GM18517 (cell line): ENCODE results near the gene H19.

Experiments
- ATAC-seq: cut with Tn5 transposase; IDR thresholded peaks from one replicate; pipeline ENCODE4 v1.9.1; 2021; ENCODE audit warnings: mild to moderate bottlenecking, moderate library complexity; ENCODE audit not compliant: unreplicated experiment

Gene H19

DNA sequence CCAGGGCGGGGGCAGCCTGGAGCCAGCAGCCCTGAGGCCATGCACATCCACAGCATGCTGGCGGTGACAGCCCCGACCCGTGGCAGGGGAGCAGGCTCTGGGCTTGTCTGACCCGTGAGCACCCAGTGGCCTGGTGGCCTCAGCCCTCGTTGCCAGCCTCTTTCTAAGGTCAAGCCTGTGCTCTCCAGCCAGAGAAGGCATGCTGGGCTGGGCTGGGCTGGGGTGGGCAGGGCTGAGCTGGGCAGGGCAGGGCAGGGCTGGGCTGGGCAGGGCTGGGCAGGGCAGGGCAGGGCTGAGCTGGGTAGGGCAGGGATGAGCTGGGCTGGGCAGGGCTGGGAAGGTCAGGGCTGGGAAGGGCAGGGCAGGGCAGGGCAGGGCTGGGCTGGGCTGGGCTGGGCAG is 10.6 kb downstream of the H19 start:
- no peak for ATAC-seq

DNA sequence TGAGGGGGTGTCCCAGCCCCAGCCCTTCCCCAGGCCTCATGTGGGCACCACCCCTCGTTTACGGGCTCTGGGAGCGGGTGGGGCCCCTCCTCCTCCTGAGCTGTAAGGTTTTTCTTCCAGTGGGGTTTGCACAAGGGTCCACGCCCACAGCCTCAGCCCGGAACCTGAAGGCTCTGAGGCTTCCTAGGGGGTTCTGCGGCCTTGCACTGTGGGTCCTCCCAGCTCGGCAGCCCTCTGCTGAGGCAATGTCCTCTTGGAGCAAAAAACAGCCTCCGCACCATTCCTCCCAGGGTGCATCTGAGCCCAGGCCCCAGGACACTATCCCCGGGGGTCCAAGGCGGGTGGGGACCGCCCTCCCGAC is 14.1 kb downstream of the H19 start:
- ATAC-seq: no peak

DNA sequence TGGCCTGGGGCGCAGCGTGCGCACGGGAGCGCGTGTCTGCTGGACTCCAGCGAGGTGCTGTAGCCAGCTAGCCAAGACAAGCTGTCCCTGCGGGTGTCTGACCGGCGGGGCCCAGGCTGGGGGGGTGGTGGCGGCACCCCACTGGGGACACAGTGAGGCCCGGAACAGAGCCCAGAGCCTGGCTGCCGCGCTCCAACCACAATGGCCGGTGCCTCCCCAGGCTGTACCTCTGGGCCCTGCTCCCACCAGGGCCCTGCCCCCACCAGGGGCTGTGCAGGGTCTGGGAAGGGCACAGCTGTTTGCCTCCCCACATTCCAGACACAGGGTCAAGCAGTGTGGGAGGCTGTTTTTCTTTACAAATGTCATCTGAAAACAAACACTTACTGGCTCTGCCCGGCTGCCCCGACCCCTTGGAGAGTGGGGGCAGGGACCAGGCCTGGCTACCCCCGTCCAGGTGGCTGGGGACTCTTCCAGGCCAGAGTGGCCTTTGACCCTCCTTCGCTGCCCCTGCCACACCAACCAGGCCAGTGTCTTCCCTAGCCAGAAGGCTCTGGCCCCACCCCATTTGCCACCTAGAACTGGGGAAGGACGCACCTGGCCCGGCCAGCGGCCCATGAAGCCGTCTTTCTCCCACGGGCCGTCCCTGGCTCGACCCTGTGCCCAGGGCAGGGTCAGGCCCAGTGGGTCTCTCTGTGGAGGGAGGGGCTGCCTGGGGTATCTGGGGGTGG is 14.6 kb downstream of the H19 start:
- no peak for ATAC-seq

DNA sequence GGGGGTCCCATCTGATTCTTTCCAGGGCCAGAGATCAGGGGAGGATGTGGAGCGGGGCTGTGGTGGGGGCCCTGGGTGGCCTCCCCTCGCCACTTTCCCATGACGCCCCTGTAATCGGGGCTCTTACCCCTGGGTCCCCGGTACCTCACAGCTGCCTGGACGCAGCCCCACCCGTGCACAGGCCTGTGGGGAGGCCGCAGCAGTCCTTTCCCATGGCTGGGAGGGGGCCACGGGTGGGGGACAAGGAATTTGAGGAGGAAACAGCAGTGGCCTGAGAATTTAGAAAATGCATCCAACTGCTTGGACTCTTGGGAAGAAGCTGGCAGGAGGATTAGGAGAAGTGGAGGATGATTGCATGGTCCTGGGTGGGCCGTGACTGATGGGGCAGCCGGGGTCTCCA is 18.0 kb downstream of the H19 start:
- ATAC-seq: no peak

DNA sequence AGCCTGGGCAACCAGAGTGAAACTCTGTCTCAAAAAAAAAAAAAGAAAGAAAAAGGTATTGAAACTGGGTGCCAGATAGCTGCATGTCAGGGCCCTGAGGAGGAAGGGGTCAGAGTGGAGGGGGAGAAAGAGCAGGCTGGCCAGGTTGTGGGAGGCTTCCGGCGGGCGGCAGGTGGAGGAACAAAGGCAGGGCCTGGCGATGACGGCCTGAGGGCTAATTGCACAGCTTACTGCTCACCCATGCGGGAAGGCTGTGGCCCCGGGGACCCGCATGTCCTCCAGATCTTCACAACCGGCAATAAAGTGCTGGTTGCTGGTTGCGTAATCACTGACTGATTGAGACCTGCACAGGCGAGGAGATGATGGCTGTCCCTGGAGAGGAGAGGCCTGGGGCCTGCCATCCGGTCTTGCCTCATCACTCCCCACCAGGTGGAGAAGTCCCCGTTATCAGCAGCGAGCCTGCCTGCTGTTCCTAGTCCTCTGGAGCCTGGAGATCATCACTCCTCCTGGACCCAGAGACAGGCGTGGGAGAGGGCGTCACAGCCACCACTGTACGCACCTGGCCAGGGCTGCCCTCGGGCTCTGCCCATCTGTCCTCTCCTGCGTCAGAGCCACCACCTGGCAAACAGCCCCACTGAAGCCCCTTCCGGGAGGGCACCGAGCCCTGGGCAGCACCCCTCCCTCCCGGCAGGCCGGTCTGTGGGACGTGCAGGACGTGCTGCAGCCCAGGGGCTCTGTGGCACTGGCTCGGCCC is 18.7 kb downstream of the H19 start:
- no peak for ATAC-seq

DNA sequence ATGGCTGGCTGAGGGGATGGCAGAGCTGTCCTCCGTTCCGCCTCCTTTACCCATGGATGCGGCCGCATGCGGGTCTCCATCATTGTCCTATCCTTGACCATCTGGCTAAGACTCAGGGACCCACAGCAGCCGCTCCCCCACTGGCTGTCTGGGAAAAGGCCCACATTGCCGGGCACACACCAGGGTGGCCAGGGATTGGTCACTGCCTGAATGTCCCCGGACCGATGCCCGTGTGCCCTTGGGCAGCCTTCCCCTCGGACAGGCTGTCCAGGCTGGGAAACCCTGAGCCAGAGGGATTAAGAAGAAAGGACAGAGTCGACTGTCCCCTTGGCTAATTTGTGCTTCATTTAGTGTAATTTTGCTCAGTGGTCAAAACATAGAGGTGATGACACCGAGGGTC is 22.5 kb downstream of the H19 start:
- no peak for ATAC-seq

DNA sequence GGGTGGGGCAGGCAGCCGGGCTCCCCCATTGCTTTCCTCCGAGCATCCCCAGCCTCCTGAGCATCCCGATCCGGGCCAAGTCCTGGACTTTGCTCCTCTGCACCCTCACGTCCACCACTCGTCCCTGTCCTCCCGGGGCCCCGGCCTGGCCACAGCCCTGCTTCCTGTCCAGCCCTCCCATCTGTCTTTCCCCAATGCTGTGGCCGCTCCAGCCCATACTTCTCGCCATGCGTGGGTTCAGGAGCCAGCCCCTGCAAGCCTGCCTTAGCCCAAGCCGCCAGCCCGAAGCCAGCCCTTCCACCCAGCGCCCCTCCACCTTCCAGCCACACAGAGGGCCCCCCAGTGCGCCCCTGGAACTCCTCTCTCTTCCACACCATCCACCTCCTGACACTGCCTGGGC is 26.7 kb downstream of the H19 start:
- ATAC-seq: no peak

DNA sequence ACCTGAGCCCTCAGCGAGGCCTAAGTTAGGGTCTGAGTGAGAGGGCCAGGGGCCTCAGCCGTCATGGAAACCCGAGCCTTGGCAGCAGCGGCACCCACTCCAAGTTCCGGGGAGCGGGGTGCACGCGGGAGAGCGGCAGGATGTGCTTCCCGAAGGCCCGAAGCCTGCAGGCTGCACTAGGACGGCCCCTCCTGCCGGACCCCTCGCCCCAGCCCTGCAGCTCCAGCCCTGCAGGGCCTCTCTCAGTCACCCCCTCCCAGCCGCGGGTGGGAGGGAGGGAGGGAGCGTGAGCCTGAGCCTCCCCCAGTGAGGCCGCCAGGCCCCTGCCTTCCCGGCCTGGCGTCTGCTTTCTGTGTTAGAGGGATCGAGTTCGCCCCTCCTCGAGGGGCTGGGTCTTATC is 27.9 kb downstream of the H19 start:
- ATAC-seq: no peak

DNA sequence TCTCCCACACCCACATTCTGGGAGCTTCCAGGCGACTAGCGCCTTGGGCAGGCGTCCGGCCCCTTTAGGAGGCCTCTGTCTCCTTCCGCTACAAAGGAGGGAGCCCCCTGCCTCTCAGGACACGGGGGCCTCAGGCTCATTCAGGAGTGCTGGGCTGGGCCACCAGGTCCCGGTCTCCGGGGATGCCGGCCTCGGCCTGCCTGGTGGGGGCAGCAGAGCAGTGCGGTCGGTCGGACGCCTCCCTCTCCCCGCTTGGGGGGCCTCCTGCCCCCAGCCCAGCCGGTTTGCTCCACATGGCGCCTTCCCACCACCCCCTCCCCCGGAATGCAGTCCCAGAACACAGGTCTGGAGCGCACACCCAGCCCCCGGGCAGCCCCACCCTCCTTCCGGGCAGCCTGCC is 28.6 kb downstream of the H19 start:
- ATAC-seq: no peak

DNA sequence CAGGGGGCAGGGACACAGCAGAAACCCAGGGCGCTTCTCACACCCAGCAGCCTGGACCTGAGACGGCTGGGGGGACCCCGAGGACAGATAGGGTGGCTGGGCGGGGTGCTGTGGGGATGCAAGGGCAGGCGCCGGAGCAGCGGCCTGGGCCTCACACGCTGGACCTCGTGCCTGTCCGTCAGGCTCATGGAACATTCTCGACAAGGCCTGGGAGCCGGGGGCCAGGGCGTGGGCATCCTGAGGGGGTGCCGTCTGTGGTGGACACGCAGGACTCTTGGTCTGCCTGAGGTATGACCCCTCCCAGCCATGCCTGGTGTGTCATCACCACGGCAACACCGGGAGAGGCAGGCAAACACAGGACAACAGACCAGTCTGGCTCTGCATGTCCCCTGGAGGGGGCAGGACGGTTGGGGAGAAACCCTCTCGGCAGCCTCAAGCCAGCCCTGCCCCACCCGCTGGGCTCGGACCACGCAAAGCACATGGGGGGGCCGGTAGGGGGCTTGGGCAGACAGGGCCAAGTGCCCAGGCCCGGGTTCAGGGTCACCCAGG is 29.1 kb downstream of the H19 start:
- ATAC-seq: no peak

DNA sequence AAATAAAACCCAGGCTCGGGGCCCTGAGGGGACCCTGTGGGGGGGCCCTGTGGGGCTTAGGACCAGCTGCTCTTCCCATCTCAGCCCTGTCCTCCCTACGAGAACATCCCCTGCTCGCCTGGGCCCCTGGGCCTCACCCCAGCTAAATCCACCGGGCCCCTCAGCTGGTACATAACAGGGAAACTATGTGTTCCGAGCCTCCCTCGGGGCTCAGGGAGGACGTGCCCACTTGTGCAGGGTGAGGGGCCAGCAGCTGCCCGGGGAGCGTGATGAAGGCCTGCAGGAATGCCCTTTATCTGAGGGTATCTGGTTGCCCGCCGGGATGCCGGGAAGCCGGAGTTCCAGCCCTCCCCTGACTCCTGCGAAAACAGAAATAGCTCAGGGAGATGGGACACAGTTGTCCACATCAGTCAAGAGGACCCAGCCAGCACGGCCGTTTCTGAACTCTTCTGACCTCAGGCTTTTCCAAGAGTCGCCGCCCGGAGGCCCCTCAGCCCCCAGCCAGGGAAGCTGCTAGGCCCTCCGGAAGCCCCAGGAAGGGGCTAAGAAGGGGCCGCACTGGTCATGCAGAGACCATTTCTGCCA is 29.9 kb downstream of the H19 start:
- ATAC-seq: no peak

DNA sequence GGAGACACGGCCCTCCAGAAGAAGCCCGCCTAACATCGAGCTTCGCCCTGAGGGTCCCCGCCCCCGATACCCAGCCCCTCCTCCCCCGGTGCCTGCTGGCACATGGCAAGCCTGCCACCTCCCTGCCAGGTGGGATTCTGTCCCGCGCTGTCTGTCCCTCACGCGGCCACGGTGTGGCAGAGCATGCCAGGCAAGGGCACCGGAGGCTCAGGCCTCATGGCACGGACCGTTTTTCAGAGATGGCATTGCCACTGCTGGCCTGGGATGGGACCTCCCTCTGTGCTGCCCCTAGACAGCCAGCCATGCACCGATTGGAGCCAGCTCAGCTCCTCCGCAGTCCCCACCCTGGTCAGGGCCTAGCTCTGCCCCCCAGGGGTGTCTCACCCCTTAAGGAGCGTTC is 31.1 kb downstream of the H19 start:
- no peak for ATAC-seq

DNA sequence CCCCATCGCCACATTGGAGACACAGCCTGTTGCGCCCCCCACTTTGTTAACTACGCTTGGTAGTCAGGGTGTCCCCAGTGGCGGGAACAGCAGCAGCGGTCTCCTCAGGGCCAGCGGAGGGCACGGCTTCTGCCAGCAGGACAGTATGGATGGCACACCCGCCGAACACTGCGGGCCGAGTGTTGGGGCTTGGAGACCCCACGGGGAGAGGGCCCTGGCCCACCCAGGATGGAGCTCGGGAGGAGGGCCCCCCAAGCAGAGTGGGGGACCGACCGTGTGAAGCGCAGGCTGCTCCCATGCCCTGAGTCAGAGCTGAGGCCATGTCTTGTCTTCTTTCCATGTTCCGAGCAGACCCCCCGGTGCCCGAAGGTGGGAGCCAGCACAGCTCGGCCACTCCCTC is 32.7 kb downstream of the H19 start:
- no peak for ATAC-seq

DNA sequence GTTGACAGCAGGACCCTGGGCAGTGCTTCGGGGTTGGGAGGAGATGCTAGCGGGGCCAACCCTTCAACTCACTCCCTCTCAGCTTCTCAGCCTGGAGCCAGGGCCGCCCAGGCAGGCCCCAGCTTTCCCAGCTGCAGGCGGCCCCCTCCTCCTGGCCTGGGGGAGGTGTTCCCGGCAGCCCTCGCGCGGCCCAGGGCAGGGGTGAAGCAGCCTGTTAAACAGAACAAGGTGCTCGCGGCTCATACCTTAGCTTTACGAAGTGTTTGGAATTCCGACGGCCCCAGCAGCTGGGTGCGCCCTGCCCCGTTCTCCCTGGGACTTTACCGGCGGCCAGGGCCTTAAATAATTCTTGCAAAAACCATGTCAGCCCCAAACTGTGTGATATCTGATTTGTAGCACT is 33.3 kb downstream of the H19 start:
- no peak for ATAC-seq

DNA sequence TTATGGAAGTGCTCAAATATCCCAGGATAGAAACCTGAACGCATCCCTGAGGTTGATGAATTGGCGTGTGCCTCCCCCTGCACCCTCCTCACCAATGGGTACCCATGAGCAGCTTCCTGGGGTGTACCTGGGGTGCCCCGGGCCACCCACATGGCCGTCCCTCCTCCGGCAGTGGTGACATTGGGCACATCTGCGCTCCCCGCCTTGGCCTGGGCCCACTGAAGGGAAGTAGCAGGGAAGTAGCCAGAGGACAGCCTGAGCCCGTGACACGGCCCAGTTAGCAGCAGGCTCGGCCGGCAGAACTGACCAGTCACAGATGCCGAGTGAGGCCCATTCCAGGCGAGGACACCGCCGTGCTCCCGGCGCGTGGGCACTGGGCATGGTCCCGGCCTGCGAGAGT is 33.8 kb downstream of the H19 start:
- ATAC-seq: no peak

DNA sequence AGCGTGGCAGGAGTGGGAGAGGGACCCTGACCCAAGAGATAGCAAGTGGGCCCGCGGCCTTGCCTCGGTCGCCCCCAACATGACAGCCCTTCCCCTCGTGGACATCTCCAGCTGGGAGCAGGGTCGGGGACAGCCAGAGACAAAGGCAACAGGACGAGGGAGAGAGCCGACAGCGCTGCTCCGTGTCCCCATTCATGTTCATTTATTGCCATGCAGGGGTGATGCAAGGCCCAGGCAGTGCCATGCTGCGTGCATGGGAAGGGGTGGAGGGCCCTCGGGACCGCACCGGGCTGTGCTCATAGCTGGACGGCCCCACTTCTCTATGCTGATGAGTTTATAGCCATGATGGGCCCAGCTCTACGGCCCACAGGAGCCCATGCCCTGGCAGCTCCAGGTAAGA is 37.9 kb downstream of the H19 start:
- no peak for ATAC-seq

DNA sequence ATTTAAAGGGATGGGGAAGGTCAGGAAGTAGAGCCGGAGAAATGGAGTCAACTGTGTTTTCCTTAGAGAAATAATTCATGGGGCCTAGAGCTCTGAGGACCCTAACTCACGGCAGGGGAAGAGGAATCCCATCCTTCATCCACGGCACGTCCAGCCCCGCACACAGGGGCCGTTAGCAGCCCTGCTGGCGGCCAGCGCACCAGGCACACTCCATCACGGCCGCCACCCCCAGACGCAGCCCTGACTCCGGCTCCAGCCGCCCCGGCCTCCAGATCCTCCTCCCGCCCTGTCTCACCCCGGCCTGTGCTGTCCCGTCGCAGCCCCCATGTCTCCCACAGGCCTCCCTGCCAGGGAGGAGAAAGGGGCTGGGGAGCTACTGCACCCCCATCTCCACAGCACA is 39.3 kb downstream of the H19 start:
- no peak for ATAC-seq

DNA sequence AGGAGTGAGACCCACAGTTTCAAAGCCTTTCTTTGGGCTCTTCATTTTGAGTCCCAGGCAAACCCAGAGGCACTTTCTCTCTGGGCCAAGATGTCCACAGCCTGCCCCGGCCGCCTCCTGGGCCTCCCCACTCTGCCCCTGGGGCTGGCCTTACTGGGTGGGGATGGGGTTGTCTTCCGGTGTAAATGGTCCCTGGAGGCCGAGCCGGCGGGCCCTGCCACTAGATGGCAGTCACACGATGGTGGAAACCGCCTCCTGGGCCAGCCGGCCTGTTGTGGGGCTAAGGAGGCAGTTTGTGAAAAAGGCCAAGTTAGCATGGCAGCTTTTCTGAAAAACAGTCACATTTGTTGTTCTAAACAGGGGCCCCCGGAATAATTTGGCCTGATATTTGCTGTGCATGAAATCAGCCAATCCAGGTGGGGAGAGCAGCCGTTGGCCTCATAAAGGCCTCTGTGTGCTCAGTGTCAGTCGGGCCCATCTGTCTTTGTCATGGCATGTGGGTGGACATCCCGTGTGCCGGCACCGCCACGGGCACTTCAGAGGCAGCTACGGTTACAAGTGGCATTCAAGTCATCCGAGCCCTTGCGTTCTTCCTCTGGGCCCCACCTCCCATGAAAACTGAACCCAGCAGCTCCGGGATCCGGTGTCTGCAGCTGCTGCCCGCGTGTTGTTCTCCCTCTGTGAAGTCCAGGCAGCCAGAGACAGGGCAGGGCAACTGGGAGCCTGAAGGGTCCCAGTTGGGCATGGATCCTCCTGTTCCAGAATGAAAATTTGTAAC is 44.0 kb downstream of the H19 start:
- no peak for ATAC-seq

DNA sequence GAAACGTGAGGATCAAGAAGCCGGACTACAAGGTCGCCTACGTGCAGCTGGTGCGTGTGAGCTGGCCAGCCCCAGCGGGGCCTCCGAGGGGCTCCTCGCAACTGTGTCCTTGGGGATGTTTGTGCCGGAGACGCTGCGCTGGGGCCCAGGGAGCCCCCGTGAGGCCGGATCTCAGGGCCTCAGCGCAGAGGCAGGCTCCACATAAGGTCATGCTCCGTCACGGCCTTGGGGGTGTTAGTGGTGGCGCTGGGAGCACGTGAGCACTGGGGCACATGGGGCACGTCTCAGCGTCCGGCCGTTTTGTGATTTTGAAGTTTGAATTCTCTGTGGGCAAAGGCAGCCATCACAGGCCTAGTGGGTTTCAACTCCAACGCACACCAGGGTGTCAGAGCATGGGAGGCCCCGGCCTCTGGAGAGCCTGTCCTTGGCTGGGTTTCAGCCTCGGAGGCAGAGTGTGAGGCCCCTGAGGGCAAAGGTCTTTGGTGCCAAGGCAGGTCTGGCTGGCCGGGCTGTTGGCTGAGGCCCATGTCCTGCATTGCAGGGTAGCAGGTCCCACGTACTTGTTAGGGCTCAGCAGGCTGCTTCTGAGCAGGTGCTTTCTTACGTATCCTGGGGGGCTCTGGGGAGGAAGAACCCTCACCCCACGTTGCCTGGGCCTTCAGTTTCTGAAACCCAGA is 44.7 kb downstream of the H19 start:
- no peak for ATAC-seq

DNA sequence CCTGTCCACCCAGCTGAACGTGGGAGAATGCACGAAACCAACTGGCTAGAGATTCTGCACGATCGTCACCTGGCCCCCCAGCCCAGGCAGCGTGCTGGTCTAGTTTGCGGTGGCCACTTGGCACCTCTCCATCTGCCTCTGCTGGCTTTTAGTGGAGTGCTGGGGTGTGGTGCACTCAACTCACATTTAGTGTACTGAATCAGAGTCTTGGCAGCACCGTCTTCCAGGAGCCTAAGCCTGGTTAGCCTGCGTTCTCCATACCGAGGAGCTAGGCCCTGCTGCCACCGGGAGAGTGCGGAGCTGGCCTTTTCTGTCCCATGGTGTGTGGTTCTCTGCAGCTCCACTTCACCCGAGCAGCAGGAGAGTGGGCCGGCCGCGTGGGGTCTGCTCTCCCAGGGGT is 47.7 kb downstream of the H19 start:
- no peak for ATAC-seq

DNA sequence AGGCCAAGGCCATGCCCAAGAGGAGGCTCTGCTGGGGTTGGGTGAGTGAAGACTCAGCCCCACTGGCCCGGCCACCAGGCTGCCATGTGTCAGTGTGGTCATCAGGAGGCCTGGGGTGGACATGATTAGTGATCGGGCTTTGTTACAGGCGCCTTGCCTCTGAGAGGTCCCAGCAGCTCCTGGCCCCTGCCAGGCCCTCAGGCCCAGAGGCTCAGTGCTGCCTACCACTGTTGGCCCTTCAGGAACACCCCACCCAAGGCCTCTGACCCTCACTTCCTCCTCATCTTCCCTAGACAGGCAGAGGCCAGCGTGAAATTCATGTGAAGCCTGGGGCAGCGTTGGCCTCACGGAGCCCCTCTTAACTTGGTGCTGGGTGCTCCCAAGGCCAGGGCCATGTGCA is 48.3 kb downstream of the H19 start:
- ATAC-seq: no peak
